LNCAP (cell line): Measurements from ENCODE around the gene C14orf180.

Experiments used
- CTCF ChIP-seq: fragments of 450-650 bp; IDR thresholded peaks from 2 replicates; pipeline ENCODE4 v1.5.1; 2017; ENCODE audit warnings: mild to moderate bottlenecking

The C14orf180 gene

DNA sequence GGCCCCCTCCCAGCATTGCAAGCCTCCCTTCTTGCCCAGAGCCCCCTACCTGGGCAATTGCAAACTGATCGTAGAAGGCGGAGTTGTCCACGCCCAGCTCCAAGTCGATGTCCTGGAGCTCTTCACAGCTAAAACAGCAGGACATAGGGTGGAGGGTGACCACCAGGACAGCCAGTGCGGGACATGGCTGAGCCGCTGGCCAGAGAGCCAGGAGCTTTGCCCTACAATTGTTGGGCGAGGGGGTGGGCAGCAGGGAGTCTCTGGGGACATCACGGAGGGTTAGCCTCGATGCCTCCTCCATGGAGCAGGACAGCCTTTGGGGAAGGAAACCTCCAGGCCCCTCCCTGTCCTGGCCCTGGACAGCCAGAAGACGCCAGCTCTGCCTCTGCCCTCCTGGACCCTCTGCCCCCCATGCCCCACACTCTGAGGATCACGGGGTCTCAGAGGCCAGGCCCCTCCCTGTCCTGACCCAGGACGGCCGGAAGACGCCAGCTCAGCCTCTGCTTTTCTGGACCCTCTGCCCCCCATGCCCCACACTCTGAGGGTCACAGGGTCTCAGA lies 15.6 kb downstream of the C14orf180 start:
- no peak for TF ChIP-seq CTCF

DNA sequence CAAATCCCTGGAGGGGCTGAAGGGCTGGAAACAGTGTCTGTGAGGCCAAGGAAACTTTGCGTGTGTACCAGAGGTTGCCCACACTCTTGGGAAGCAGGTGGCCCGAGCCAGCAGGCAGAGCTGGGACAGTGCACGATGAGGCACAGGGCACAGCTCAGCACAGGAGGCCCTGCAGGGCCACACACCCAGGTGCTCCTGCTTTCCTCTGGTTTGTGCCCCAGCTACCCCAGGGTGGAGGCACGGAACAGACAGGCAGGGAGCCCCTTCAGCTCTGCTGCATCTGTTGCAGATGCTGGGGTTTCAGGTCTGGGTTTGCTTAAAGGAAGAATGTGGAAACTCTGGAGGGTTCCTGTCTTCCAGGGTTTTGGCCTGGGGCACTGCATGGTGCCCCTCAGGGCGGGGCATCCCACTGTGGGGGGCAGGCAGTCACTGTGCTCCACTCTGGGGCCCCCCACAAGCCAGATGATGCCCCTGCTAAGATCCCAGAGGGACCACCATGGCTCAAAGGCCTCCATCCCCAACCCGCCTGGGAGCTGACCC lies 16.4 kb downstream of the C14orf180 start:
- TF ChIP-seq CTCF: no peak

- no peak for TF ChIP-seq CTCF
Measured at GRCh38 chr14:104596451-104596918, 16.9 kb downstream of the C14orf180 start.

DNA sequence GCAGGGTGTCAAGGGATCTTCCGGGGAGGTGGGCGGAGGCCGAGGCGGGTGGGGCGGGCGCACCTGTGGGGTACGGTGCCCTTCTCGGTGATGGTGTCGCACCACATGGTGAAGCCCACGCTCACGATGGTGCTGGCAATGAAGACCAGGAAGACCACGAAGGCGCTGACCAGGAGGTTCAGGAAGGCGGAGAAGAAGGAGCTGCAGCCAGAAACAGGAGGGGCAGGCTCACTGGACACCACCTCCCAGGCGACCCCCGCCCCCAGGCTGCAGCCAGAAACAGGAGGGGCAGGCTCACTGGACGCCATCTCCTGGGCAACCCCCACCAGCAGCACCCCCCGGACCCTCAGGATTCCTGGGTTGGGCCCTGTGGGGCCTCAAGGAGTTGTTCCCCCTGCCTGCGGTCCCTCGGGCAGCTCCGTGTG lies 17.4 kb downstream of the C14orf180 start:
- no peak for TF ChIP-seq CTCF

DNA sequence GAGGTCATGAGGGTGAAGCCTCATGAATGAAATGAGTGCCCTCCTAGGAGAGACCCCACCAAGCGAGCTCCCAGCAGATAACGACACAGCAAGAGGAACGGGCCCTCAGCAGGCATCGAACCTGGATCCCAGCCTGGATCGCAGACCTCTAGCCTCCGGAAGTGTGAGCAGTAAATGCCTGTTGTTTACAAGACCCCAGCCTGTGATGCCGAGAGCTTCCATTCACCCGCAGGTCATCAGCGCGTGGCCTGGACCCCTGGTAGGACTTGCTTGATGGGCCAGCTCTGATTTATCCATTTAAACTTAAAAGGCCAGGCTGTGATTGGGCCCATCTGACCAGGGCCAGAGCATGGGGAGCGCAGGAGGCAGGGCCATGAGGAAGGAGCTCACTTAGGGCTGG lies 18.0 kb downstream of the C14orf180 start:
- no peak for TF ChIP-seq CTCF

DNA sequence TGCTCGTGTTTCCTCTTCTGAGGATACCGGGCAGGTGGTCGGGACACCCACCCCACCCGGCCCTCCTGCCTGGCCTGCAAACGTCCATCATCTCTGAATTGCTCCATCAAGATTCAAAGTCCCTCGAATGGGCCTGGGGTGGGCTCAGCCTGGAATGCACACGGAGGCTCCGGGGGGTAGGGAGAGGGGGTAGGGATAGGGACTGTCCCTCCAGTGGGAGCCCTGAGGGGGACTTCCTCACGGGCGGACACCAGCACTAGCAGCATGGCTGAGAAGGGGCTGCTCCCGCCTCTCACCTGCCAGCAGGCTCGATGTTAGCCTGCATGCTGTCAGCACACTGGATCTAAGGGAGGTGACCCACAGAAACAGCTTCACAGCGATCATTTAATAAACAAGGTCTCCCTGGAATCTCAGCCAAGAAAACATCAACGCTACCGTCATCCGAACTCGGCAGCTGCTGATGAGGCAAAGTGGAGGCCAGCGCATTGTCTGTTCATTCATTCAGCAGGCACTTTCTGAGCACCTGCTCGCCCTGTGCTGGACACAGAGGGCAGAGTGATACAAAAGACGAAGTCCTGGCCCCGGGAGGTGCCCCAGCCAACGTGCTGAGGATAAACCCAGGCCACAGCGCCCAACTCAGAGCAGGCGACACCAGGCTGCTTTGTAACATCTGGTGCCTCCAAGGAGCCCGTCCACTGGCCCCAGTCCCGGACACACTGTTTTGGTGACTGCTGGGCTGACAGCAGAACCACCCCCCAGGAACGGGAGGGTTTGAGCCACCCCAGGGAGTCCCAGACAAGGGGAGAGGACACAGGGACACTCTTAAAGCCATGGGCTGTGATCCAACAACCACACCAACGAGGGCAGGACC lies 18.7 kb downstream of the C14orf180 start:
- TF ChIP-seq CTCF: no peak

GRCh38 chr14:104598910-104599273 lies 19.3 kb downstream of the C14orf180 start:
- TF ChIP-seq CTCF: no peak
